HG03103 (cell line): ENCODE data around the gene LCN12.

ENCODE experiments used
- ATAC-seq: cut with Tn5 transposase; IDR thresholded peaks from one replicate; pipeline ENCODE4 v1.9.1; 2021; ENCODE audit warnings: low read depth; ENCODE audit not compliant: unreplicated experiment

The LCN12 gene

GRCh38 chr9:136926154-136926704 lies 25.8 kb upstream of the LCN12 start:
- no peak for ATAC-seq

- no peak for ATAC-seq
These were observed 25.3 kb upstream of the LCN12 start for GRCh38 chr9:136926749-136927148.

GRCh38 chr9:136927343-136928271 lies 24.5 kb upstream of the LCN12 start:
- no peak for ATAC-seq

GRCh38 chr9:136928591-136928990 lies 23.5 kb upstream of the LCN12 start:
- no peak for ATAC-seq

GRCh38 chr9:136930014-136930413 lies 22.1 kb upstream of the LCN12 start:
- no peak for ATAC-seq

- no peak for ATAC-seq
These were observed 20.4 kb upstream of the LCN12 start for GRCh38 chr9:136931611-136932130.

- ATAC-seq, result no peak
These were observed 17.8 kb upstream of the LCN12 start for GRCh38 chr9:136934277-136934676.

- no peak for ATAC-seq
These were observed 16.4 kb upstream of the LCN12 start for GRCh38 chr9:136935651-136936050.

- no peak for ATAC-seq
These were observed 15.4 kb upstream of the LCN12 start for GRCh38 chr9:136936645-136937170.

- ATAC-seq, result no peak
These were observed 14.7 kb upstream of the LCN12 start for GRCh38 chr9:136937186-136938001.

- no peak for ATAC-seq
These were observed 12.6 kb upstream of the LCN12 start for GRCh38 chr9:136939431-136939995.

- no peak for ATAC-seq
These were observed 12.0 kb upstream of the LCN12 start for GRCh38 chr9:136939996-136940525.

- ATAC-seq, result no peak
These were observed 11.4 kb upstream of the LCN12 start for GRCh38 chr9:136940526-136941230.

- ATAC-seq, result no peak
These were observed 10.6 kb upstream of the LCN12 start for GRCh38 chr9:136941231-136942111.

- ATAC-seq, result no peak
These were observed 9.8 kb upstream of the LCN12 start for GRCh38 chr9:136942112-136942880.

GRCh38 chr9:136942881-136943230 lies 9.2 kb upstream of the LCN12 start:
- no peak for ATAC-seq

- ATAC-seq, result peak; percentile 5
These were observed 8.5 kb upstream of the LCN12 start for GRCh38 chr9:136943291-136944211.
